Activated CD8-positive, alpha-beta T cell treated with anti-CD3 and anti-CD28 coated beads for 36 hours (primary cell): ENCODE data around the gene GRAMD1B. TPM values are rescaled to one million over a fixed set of nuclear protein-coding genes. Genes with fewer than 3 reads are reported as not detected.

Experiments used
- ATAC-seq: fragments of 200-7000 bp; cut with Tn5 transposase; one replicate; pipeline ENCODE4 v1.10.0; 2021; ENCODE audit warnings: mild to moderate bottlenecking, moderate library complexity
- CTCF ChIA-PET: fragments of 350-600 bp; sonication (Branson Sonifier 250); formaldehyde crosslinking; loops from one replicate; lab custom pipeline; 2021; ENCODE audit warnings: antibody characterized with exemption; lab: Charles Lee
- POLR2A ChIA-PET: fragments of 350-600 bp; sonication (Branson Sonifier 250); formaldehyde crosslinking; loops from one replicate; lab custom pipeline; 2021; ENCODE audit warnings: antibody characterized with exemption; lab: Charles Lee
- DNase-seq: peaks from one replicate; pipeline ENCODE4 v3.0.0-alpha.2; 2020
- H3K27ac Mint-ChIP-seq: one replicate; pipeline ENCODE4 v1.8.0; 2021; ENCODE audit warnings: mild to moderate bottlenecking, mixed read lengths
- H3K27me3 Mint-ChIP-seq: one replicate; pipeline ENCODE4 v1.8.0; 2021; ENCODE audit warnings: mixed read lengths
- H3K36me3 Mint-ChIP-seq: one replicate; pipeline ENCODE4 v1.8.0; 2021; ENCODE audit warnings: low read depth, mixed read lengths
- H3K4me1 Mint-ChIP-seq: one replicate; pipeline ENCODE4 v1.8.0; 2021; ENCODE audit warnings: low read depth, mixed read lengths
- H3K4me3 Mint-ChIP-seq: one replicate; pipeline ENCODE4 v1.8.0; 2021; ENCODE audit warnings: mild to moderate bottlenecking, moderate library complexity, mixed read lengths
- H3K9me3 Mint-ChIP-seq: one replicate; pipeline ENCODE4 v1.8.0; 2021; ENCODE audit warnings: mixed read lengths
- CTCF ChIP-seq: fragments of 200-600 bp; IDR thresholded peaks from one replicate; pipeline ENCODE4 v1.8.0; 2022; ENCODE audit warnings: antibody characterized with exemption, mild to moderate bottlenecking
- intact Hi-C: fragments of 100-400 bp; cut with micrococcal nuclease; formaldehyde crosslinking; loops from one replicate; pipeline ENCODE4 v1.10.0; 2022
- total RNA-seq, 2 experiments: library from RNA; stranded (reverse); gene quantifications; one replicate each; pipeline ENCODE4 v1.2.3, GENCODE V29; 2021

GRAMD1B gene
- total RNA-seq, 2 experiments from 2014 or later: 15.4 to 16.2 TPM

GRCh38 chr11:123562829-123563228 is 132.8 kb downstream of the GRAMD1B start:
- Mint-ChIP-seq H3K36me3 (no peaks in the 10 kb centered on the region), H3K4me3 (no peak overlapping the region), H3K9me3 (no peaks in the 10 kb centered on the region), H3K27ac (no peak overlapping the region), H3K4me1 (peaks cover 10% of the 10 kb centered on the region), H3K27me3 (peaks cover 3% of the 10 kb centered on the region)
- TF ChIP-seq CTCF: no peak
- ATAC-seq: no peak
- intact Hi-C loops: no loop called here
- DNase-seq: no peak
- ChIA-PET POLR2A (no interaction called here), CTCF (no interaction called here)

GRCh38 chr11:123564221-123564620 is 134.2 kb downstream of the GRAMD1B start:
- Mint-ChIP-seq H3K4me1 (peaks cover 10% of the 10 kb centered on the region), H3K27me3 (peaks cover 3% of the 10 kb centered on the region), H3K36me3 (no peaks in the 10 kb centered on the region), H3K9me3 (no peaks in the 10 kb centered on the region), H3K4me3 (no peak overlapping the region), H3K27ac (no peak overlapping the region)
- no peak for DNase-seq
- no peak for ATAC-seq
- TF ChIP-seq CTCF: no peak
- POLR2A ChIA-PET: no interaction called here
- CTCF ChIA-PET: interaction anchor here (5.4 kb wide), 1 partner anchor 12 kb away, joined by 26 read pairs; no protein-coding TSS in a partner anchor
- intact Hi-C loops: no loop called here

- DNase-seq (no peak), ATAC-seq (no peak)
- POLR2A ChIA-PET: no interaction called here
- no peak for TF ChIP-seq CTCF
- Mint-ChIP-seq H3K27ac (no peak overlapping the region), H3K4me1 (no peaks in the 10 kb centered on the region), H3K27me3 (no peaks in the 10 kb centered on the region), H3K36me3 (no peaks in the 10 kb centered on the region), H3K9me3 (no peaks in the 10 kb centered on the region), H3K4me3 (no peak overlapping the region)
- intact Hi-C loops: no loop called here
- CTCF ChIA-PET: interaction anchor here (1.1 to 5.4 kb wide), 4 partner anchors 10 to 13 kb away, joined by 3 to 26 read pairs (median 4); no protein-coding TSS in a partner anchor
These were observed 136.8 kb downstream of the GRAMD1B start for GRCh38 chr11:123566852-123567251.

GRCh38 chr11:123567466-123567865 is 137.4 kb downstream of the GRAMD1B start:
- intact Hi-C loops: no loop called here
- ATAC-seq (no peak), DNase-seq (no peak)
- ChIA-PET POLR2A (no interaction called here), CTCF (interaction anchor here (1.1 to 5.4 kb wide), 4 partner anchors 9 to 13 kb away, joined by 3 to 26 read pairs (median 4); no protein-coding TSS in a partner anchor)
- Mint-ChIP-seq H3K27me3 (no peaks in the 10 kb centered on the region), H3K9me3 (no peaks in the 10 kb centered on the region), H3K4me1 (no peaks in the 10 kb centered on the region), H3K27ac (no peak overlapping the region), H3K4me3 (no peak overlapping the region), H3K36me3 (no peaks in the 10 kb centered on the region)
- no peak for TF ChIP-seq CTCF

- H3K9me3 Mint-ChIP-seq: no peaks in the 10 kb centered on the region
- TF ChIP-seq CTCF: no peak
- H3K27me3 Mint-ChIP-seq: no peaks in the 10 kb centered on the region
- CTCF ChIA-PET: interaction anchor here (0.7 to 5.4 kb wide), 2 partner anchors 8 to 139 kb away, joined by 3 to 26 read pairs; no protein-coding TSS in a partner anchor
- intact Hi-C loops: no loop called here
- H3K27ac Mint-ChIP-seq: no peak overlapping the region
- no peaks in the 10 kb centered on the region for H3K4me1 Mint-ChIP-seq
- no peaks in the 10 kb centered on the region for H3K36me3 Mint-ChIP-seq
- POLR2A ChIA-PET: no interaction called here
- no peak overlapping the region for H3K4me3 Mint-ChIP-seq
- no peak for ATAC-seq
- DNase-seq: no peak
These were observed 138.3 kb downstream of the GRAMD1B start for GRCh38 chr11:123568367-123568870.
